Duodenal mucosa (tissue), 2 donors: ENCODE measurements around the gene RSPO3.
A peak's percentile ranks its signal among the peaks of the same experiment; 100 is the strongest.

ENCODE experiments used
- H3K27ac ChIP-seq: one replicate; pipeline ENCODE4 v1.7.0; 2013; ENCODE audit warnings: low read depth, low read length
- H3K27me3 ChIP-seq, 2 donors: one replicate each; pipeline ENCODE4 v1.7.0; 2013; ENCODE audit warnings: low read length in 2 of 2, control low read depth in 1 of 2; ENCODE audit not compliant: insufficient read depth in 2 of 2, control insufficient read depth in 1 of 2
- H3K36me3 ChIP-seq, 2 donors: one replicate each; pipeline ENCODE4 v1.7.0; 2013; ENCODE audit warnings: low read length in 2 of 2, control low read depth in 1 of 2; ENCODE audit not compliant: insufficient read depth in 2 of 2, control insufficient read depth in 1 of 2
- H3K4me1 ChIP-seq, 2 donors: one replicate each; pipeline ENCODE4 v1.7.0; 2013; ENCODE audit warnings: low read length in 2 of 2, control low read depth in 1 of 2; ENCODE audit not compliant: insufficient read depth in 2 of 2, control insufficient read depth in 1 of 2
- H3K4me3 ChIP-seq, 2 donors: one replicate each; pipeline ENCODE4 v1.7.0; 2013; ENCODE audit warnings: low read length in 2 of 2, low read depth in 1 of 2
- H3K9ac ChIP-seq, 2 donors: one replicate each; pipeline ENCODE4 v1.7.0; 2013; ENCODE audit warnings: low read length in 2 of 2, low read depth in 1 of 2
- H3K9me3 ChIP-seq, 2 donors: one replicate each; pipeline ENCODE4 v1.7.0; 2013; ENCODE audit warnings: low read length in 2 of 2, control low read depth in 1 of 2; ENCODE audit not compliant: control insufficient read depth in 1 of 2

The RSPO3 gene

GRCh38 chr6:127118298-127119101 is at the start of gene RSPO3:
Gene RSPO3 (plus strand): TSS chr6:127118671. CDS start chr6:127119193, 522 bp downstream.
- peak within 1 kb of the TSS; percentile 30 to 61 for H3K4me3 ChIP-seq
- no peak within 1 kb of the TSS for H3K9ac ChIP-seq
- peaks cover 28 to 48% of the 10 kb centered on the region in 2 donors for H3K27me3 ChIP-seq
- H3K9me3 ChIP-seq = no peaks in the 10 kb centered on the region
- H3K4me1 ChIP-seq = no peaks in the 10 kb centered on the region
- H3K36me3 ChIP-seq = no peaks in the 10 kb centered on the region
- H3K27ac ChIP-seq = no peak within 1 kb of the TSS

- no peak overlapping the region for H3K4me3 ChIP-seq
- no peaks in the 10 kb centered on the region for H3K9me3 ChIP-seq
- H3K27ac ChIP-seq = no peak overlapping the region
- H3K9ac ChIP-seq = no peak overlapping the region
- H3K27me3 ChIP-seq = no peaks in the 10 kb centered on the region
- no peaks in the 10 kb centered on the region for H3K4me1 ChIP-seq
- no peaks in the 10 kb centered on the region for H3K36me3 ChIP-seq
Observed at GRCh38 chr6:127069659-127070279, 48.7 kb upstream of the RSPO3 start.

- Histone ChIP-seq H3K4me1 (no peaks in the 10 kb centered on the region), H3K27me3 (no peaks in the 10 kb centered on the region), H3K4me3 (no peak overlapping the region), H3K9me3 (no peaks in the 10 kb centered on the region), H3K36me3 (no peaks in the 10 kb centered on the region), H3K27ac (no peak overlapping the region), H3K9ac (no peak overlapping the region)
Observed at GRCh38 chr6:127073222-127073621, 45.2 kb upstream of the RSPO3 start.

- no peaks in the 10 kb centered on the region for H3K9me3 ChIP-seq
- H3K9ac ChIP-seq = no peak overlapping the region
- no peak overlapping the region for H3K27ac ChIP-seq
Observed at GRCh38 chr6:127076466-127076865, 42.0 kb upstream of the RSPO3 start.

DNA sequence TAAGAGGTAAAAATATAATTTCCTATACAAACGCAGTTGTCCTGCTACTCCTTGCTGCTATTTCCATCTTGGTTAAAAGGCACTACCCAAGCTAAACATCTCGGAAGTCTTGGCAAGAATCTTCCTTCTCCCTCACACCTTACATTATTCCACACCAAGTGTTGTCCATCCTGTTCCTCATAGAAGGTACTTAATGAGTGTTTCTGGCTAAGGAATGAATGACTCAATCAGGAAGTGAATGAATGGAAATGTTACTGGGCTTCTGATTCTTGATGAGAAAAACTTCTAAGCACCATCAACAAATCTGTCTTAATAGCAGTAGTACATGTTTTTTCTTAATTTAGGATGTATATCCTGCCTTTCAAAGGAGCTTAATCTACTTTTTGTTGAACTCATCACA is 40.6 kb upstream of the RSPO3 start:
- Histone ChIP-seq H3K9ac (no peak overlapping the region), H3K4me3 (no peak overlapping the region), H3K36me3 (no peaks in the 10 kb centered on the region), H3K27me3 (no peaks in the 10 kb centered on the region), H3K4me1 (no peaks in the 10 kb centered on the region), H3K9me3 (no peaks in the 10 kb centered on the region), H3K27ac (no peak overlapping the region)

More at GRCh38 chr6:127076466-127076865, 42.0 kb upstream of the RSPO3 start:
- no peaks in the 10 kb centered on the region for H3K36me3 ChIP-seq
- H3K27me3 ChIP-seq = no peaks in the 10 kb centered on the region
- H3K4me1 ChIP-seq = no peaks in the 10 kb centered on the region
- H3K4me3 ChIP-seq = no peak overlapping the region

DNA sequence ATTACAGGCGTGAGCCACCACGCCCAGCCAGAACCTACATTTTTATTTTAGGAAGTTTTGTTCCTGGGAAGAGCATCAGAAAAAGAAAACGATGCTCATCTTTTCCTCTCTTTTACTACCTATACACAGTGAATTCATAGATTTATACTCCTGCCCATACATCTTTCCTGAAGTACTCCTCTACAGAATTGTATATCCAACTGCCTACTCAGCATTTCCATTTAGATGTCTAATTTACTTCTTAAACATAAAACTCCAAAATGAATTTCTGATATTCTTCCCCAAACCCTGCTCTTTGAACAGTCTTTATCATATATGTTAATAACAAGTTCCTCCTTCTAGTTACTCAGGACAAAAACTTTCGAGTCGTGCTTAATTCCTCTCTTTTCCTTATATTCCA is 39.8 kb upstream of the RSPO3 start:
- no peak overlapping the region for H3K9ac ChIP-seq
- H3K9me3 ChIP-seq = no peaks in the 10 kb centered on the region
- H3K36me3 ChIP-seq = no peaks in the 10 kb centered on the region
- no peak overlapping the region for H3K4me3 ChIP-seq
- H3K27me3 ChIP-seq = no peaks in the 10 kb centered on the region
- no peak overlapping the region for H3K27ac ChIP-seq
- no peaks in the 10 kb centered on the region for H3K4me1 ChIP-seq

DNA sequence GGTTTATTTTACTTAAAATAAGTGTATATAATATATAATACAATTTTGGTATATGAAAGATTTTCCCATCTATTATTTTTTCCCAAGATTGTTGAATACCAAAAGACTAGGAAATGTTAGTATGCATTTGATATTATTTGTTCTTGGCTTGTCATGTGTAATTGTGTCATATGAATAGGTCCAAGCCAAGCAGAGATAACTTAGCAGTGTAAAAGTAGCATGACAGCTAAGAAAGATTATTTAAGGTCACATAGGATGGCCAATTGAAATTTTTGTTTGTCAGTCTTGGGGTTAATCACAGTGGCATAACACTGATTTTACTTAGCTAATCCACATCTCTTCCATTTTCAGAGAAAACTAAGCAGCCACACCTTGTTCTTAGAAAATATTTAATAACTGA is 38.8 kb upstream of the RSPO3 start:
- H3K9me3 ChIP-seq = no peaks in the 10 kb centered on the region

GRCh38 chr6:127080081-127080480 is 38.4 kb upstream of the RSPO3 start:
- H3K9ac ChIP-seq = no peak overlapping the region
- no peaks in the 10 kb centered on the region for H3K9me3 ChIP-seq
- H3K4me1 ChIP-seq = no peaks in the 10 kb centered on the region
- H3K4me3 ChIP-seq = no peak overlapping the region
- no peaks in the 10 kb centered on the region for H3K27me3 ChIP-seq
- no peak overlapping the region for H3K27ac ChIP-seq
- H3K36me3 ChIP-seq = no peaks in the 10 kb centered on the region

More for the DNA sequence above, 38.8 kb upstream of the RSPO3 start:
- no peaks in the 10 kb centered on the region for H3K4me1 ChIP-seq
- no peak overlapping the region for H3K27ac ChIP-seq
- no peak overlapping the region for H3K9ac ChIP-seq
- no peaks in the 10 kb centered on the region for H3K27me3 ChIP-seq
- H3K36me3 ChIP-seq = no peaks in the 10 kb centered on the region
- H3K4me3 ChIP-seq = no peak overlapping the region

DNA sequence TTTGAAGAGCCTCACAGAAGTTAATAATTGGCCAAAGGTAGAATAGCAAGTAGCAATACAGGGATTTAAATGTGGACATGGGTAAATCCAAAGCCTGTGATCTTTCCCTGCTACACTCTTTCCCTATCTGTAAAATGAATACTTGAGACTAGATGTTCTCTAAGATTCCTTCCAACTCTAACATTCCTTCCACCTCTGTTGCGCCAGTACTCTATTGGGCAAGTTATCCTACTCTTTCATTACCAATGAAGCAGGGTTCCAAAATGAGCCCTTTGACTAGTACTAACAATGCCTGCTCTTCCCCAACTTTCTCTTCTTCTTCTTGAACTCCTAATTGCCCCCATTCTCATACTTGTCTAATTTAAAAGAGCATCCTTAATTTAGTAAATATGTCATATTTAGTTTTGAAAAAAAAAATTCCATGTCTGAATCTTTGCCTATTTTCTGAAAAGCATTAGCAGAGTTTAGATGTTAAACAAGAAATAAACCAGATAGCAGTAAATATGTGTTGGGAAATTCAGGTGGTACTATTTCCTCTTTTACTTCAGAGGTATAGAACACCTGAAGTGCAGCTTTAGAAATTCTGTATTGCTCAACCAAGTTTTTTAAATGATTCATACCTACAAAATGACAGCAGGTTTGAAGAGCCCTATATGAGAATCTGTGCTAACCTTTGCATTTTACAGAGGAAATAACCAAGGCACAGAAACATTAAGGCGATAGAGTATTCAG is 35.1 kb upstream of the RSPO3 start:
- no peaks in the 10 kb centered on the region for H3K9me3 ChIP-seq
- no peak overlapping the region for H3K4me3 ChIP-seq
- H3K9ac ChIP-seq = no peak overlapping the region
- no peak overlapping the region for H3K27ac ChIP-seq
- no peaks in the 10 kb centered on the region for H3K27me3 ChIP-seq
- H3K36me3 ChIP-seq = no peaks in the 10 kb centered on the region
- H3K4me1 ChIP-seq = no peaks in the 10 kb centered on the region

- Histone ChIP-seq H3K36me3 (no peaks in the 10 kb centered on the region), H3K27ac (no peak overlapping the region), H3K27me3 (no peaks in the 10 kb centered on the region), H3K9ac (no peak overlapping the region), H3K4me3 (no peak overlapping the region), H3K4me1 (no peaks in the 10 kb centered on the region), H3K9me3 (no peaks in the 10 kb centered on the region)
Observed at GRCh38 chr6:127083963-127084310, 34.5 kb upstream of the RSPO3 start.
